Suprapubic skin (tissue), 4 donors: ENCODE results near the gene TRIM45. TPM values are rescaled to one million over a fixed set of nuclear protein-coding genes. Genes with fewer than 3 reads are reported as not detected.
"Not testable (repeated sequence)": the region's sequence is repeated elsewhere in the genome, so short reads cannot be mapped to it uniquely, and the experiment has no call there.

Experiments used
- DNase-seq, 2 donors: peaks; one replicate each; pipeline ENCODE4 v3.0.0-alpha.2; 2019; ENCODE audit warnings: low spot score in 2 of 2
- H3K27ac ChIP-seq: fragments of 200-600 bp; sonication (generic); one replicate; pipeline ENCODE4 v1.5.1; 2019
- H3K27me3 ChIP-seq: fragments of 200-600 bp; sonication (generic); one replicate; pipeline ENCODE4 v1.5.1; 2019
- H3K36me3 ChIP-seq: fragments of 200-600 bp; sonication (generic); one replicate; pipeline ENCODE4 v1.5.1; 2019
- H3K4me1 ChIP-seq: fragments of 200-600 bp; sonication (generic); one replicate; pipeline ENCODE4 v1.5.1; 2019
- H3K4me3 ChIP-seq: fragments of 200-600 bp; sonication (generic); one replicate; pipeline ENCODE4 v1.5.1; 2019; ENCODE audit warnings: mild to moderate bottlenecking
- H3K9me3 ChIP-seq: fragments of 200-600 bp; sonication (generic); one replicate; pipeline ENCODE4 v1.5.1; 2019
- CTCF ChIP-seq, 2 donors: fragments of 200-600 bp in 1 of 2; fragments of 450-650 bp in 1 of 2; sonication (generic) in 1 of 2; IDR thresholded peaks; one replicate each; pipeline ENCODE4 v1.5.1; 2016 to 2019; ENCODE audit warnings: antibody characterized with exemption in 2 of 2, mild to moderate bottlenecking in 1 of 2, moderate library complexity in 1 of 2
- EP300 ChIP-seq: sonication (generic); formaldehyde crosslinking; IDR thresholded peaks from one replicate; pipeline ENCODE4 v1.6.1; 2017; ENCODE audit warnings: antibody characterized with exemption
- POLR2A ChIP-seq, 2 donors: fragments of 450-650 bp; IDR thresholded peaks; one replicate each; pipeline ENCODE4 v1.6.1; 2017; ENCODE audit warnings: antibody characterized with exemption in 2 of 2, mild to moderate bottlenecking in 2 of 2, moderate library complexity in 2 of 2
- POLR2AphosphoS5 ChIP-seq, 3 donors: sonication (generic); formaldehyde crosslinking; IDR thresholded peaks; one replicate each; pipeline ENCODE4 v1.6.1; 2017; ENCODE audit warnings: antibody characterized with exemption in 3 of 3
- WGBS: methylation state at CpG from one replicate; pipeline ENCODE4 v1.1.5; 2018; 5-methylcytosine and 5-hydroxymethylcytosine counted together
- total RNA-seq, 4 donors: library from RNA; depleted of rRNA; stranded (reverse); fragments of >200 nt; gene quantifications; one replicate each; pipeline ENCODE4 v1.1.0, GENCODE V29; 2016

The TRIM45 gene
- total RNA-seq, 4 donors from 2014 or later = 2.6 to 10.4 (median 3.8) TPM

GRCh38 chr1:117122330-117123025 is 929 bp upstream of the TRIM45 start:
- WGBS = 40% methylated on average over 19 of the region's 32 CpGs
- DNase-seq = no peak
- TF ChIP-seq EP300 (no peak), POLR2AphosphoS5 (IDR thresholded peaks at IDR 0.05) (no peak), CTCF (IDR thresholded peaks at IDR 0.05) (no peak), POLR2A (IDR thresholded peaks at IDR 0.05) (no peak)
- Histone ChIP-seq H3K27me3 (no peaks in the 10 kb centered on the region), H3K36me3 (peaks cover 5% of the 10 kb centered on the region), H3K4me1 (peaks cover 15% of the 10 kb centered on the region), H3K4me3 (peak overlapping the region; percentile 61), H3K9me3 (no peaks in the 10 kb centered on the region), H3K27ac (peak overlapping the region; percentile 71)

DNA sequence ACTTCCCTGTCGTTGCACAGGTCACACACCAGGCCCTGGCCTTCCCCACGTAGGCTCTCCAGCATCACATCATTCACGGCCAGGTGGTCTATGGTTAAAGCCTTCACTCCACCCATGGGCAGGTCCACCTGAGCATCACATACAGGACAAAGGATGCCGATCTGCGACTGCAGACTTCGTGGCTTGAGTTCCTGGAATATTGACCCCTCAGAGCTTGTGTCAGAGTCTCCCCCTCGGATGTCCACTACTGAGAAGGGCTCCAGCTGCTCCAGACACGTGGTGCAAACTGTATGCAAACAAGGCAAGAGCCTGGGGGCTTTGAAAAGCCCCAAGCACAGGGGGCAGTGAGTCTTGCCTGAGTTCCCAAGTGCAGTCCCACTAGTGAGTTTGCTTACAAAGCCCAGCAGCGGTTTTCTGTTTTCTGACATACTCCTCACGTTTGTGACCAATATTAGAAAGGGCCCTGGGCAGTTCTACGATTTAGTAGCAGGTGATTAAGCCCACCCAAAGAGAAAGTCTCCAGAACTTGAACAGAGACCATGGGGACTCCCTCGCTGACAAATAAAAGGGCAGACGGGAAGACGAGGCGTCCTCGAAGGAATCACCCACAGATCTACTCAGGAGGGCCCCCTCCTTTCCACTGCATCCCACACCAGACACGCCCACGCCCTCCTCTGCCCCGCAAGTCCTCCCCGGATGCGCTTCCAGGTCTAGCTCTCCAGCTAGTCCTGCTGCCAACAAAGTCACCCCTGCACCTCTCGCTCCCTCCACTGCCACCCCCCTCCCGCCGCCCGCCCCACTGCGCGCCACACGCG is 568 bp downstream of the TRIM45 start:
- 24% methylated on average over 18 of the region's 29 CpGs for WGBS
- no peak for DNase-seq
- no peaks in the 10 kb centered on the region for H3K9me3 ChIP-seq

GRCh38 chr1:117119144-117119543 is 2.4 kb downstream of the TRIM45 start:
- not testable (repeated sequence) for H3K27ac ChIP-seq, H3K27me3 ChIP-seq, DNase-seq, H3K36me3 ChIP-seq, H3K9me3 ChIP-seq, H3K4me3 ChIP-seq
- WGBS = 97% methylated on average over 10 of the region's 10 CpGs
- H3K4me1 ChIP-seq = peaks cover 15% of the 10 kb centered on the region

More for the DNA sequence above, 568 bp downstream of the TRIM45 start:
- H3K36me3 ChIP-seq = peaks cover 5% of the 10 kb centered on the region
- peak overlapping the region; percentile 71 for H3K27ac ChIP-seq
- H3K4me3 ChIP-seq = peak overlapping the region; percentile 61
- no peak for TF ChIP-seq EP300
- TF ChIP-seq POLR2AphosphoS5 (IDR thresholded peaks at IDR 0.05) = no peak
- TF ChIP-seq CTCF (IDR thresholded peaks at IDR 0.05) = no peak
- H3K27me3 ChIP-seq = no peaks in the 10 kb centered on the region
- peaks cover 15% of the 10 kb centered on the region for H3K4me1 ChIP-seq

GRCh38 chr1:117118137-117118536 is 3.4 kb downstream of the TRIM45 start:
- no peak for DNase-seq
- Histone ChIP-seq H3K27me3 (no peaks in the 10 kb centered on the region), H3K4me1 (peaks cover 15% of the 10 kb centered on the region), H3K27ac (no peak overlapping the region), H3K4me3 (no peak overlapping the region), H3K9me3 (no peaks in the 10 kb centered on the region), H3K36me3 (peaks cover 8% of the 10 kb centered on the region)
- 83% methylated on average over 8 of the region's 12 CpGs for whole genome bisulfite sequencing
- no peak for TF ChIP-seq EP300
- no peak for TF ChIP-seq POLR2A (IDR thresholded peaks at IDR 0.05)
- no peak for TF ChIP-seq CTCF (IDR thresholded peaks at IDR 0.05)
- no peak for TF ChIP-seq POLR2AphosphoS5 (IDR thresholded peaks at IDR 0.05)

- 57% methylated on average over 2 of the region's 2 CpGs for WGBS
- H3K4me3 ChIP-seq = no peak overlapping the region
- no peaks in the 10 kb centered on the region for H3K9me3 ChIP-seq
- no peak overlapping the region for H3K27ac ChIP-seq
- H3K36me3 ChIP-seq = peaks cover 12% of the 10 kb centered on the region
- no peaks in the 10 kb centered on the region for H3K27me3 ChIP-seq
- H3K4me1 ChIP-seq = peaks cover 15% of the 10 kb centered on the region
- DNase-seq = no peak
- no peak for TF ChIP-seq POLR2AphosphoS5 (IDR thresholded peaks at IDR 0.05)
- no peak for TF ChIP-seq CTCF (IDR thresholded peaks at IDR 0.05)
- TF ChIP-seq POLR2A (IDR thresholded peaks at IDR 0.05) = no peak
- TF ChIP-seq EP300 = no peak
These were observed 3.9 kb downstream of the TRIM45 start for GRCh38 chr1:117117697-117118096.
